K562 (cell line): ENCODE results near the gene ZDHHC14. TPM values are rescaled to one million over a fixed set of nuclear protein-coding genes. Genes with fewer than 3 reads are reported as not detected.

Source experiments
- BDP1 ChIP-seq: IDR thresholded peaks from 3 replicates; pipeline ENCODE4 v1.6.1; 2011; ENCODE audit not compliant: insufficient read length, insufficient read depth
- CBFA2T3 ChIP-seq: fragments of 450-650 bp; IDR thresholded peaks from 2 replicates; pipeline ENCODE4 v1.6.1; 2017
- GATA2 ChIP-seq: sonication (generic); formaldehyde crosslinking; IDR thresholded peaks from 2 replicates; pipeline ENCODE4 v1.4.0; 2020; ENCODE audit warnings: mild to moderate bottlenecking, missing genetic modification reagents
- MCM2 ChIP-seq: fragments of 450-650 bp; IDR thresholded peaks from 2 replicates; pipeline ENCODE4 v1.6.1; 2017; ENCODE audit warnings: low read depth, mild to moderate bottlenecking
- NFYB ChIP-seq: IDR thresholded peaks from 2 replicates; pipeline ENCODE4 v1.6.1; 2011; ENCODE audit warnings: mild to moderate bottlenecking, moderate library complexity; ENCODE audit not compliant: insufficient read length; ENCODE audit errors: extremely low read depth
- SAFB ChIP-seq: fragments of 200-400 bp; formaldehyde crosslinking; IDR thresholded peaks from 2 replicates; pipeline ENCODE4 v1.6.1; 2017; ENCODE audit warnings: low read depth, low read length, borderline replicate concordance
- SETDB1 ChIP-seq: IDR thresholded peaks from one replicate; pipeline ENCODE4 v1.6.1; 2012; ENCODE audit warnings: low read length, control low read depth, inconsistent platforms
- ZFP1 ChIP-seq: fragments of 450-650 bp; formaldehyde crosslinking; IDR thresholded peaks from 2 replicates; pipeline ENCODE4 v1.4.0; 2020; ENCODE audit warnings: mild to moderate bottlenecking, mixed read lengths
- ZNF175 ChIP-seq: fragments of 200-800 bp; sonication (Bioruptor generic); IDR thresholded peaks from 2 replicates; pipeline ENCODE4 v1.6.1; 2016; ENCODE audit warnings: low read depth, mild to moderate bottlenecking, missing genetic modification characterization, missing compliant biosample characterization
- ZNF384 ChIP-seq: IDR thresholded peaks from 2 replicates; pipeline ENCODE4 v1.6.1; 2012; ENCODE audit warnings: low read depth, low read length, improper control_type of control experiment
- ZNF586 ChIP-seq: fragments of 450-650 bp; formaldehyde crosslinking; conservative IDR thresholded peaks from 2 replicates; pipeline ENCODE4 v1.4.0; 2020; ENCODE audit warnings: mild to moderate bottlenecking, moderate library complexity
- polyA plus RNA-seq, 8 experiments: library from polyadenylated mRNA; depleted of rRNA in 4 of 8; stranded (reverse) in 5 of 8; unstranded in 3 of 8; fragments of >200 nt; fragmentation: Nextera tagmentation in 2 of 8; fragmentation: Illumina TruSeq in 1 of 8; extraction: Ambion mirVana in 2 of 8; extraction: Trizol in 1 of 8; gene quantifications; 2 replicates each; pipeline versions ENCODE4 v1.2.1 to v1.2.3, GENCODE V29; 2011 to 2014; ENCODE audit warnings: inconsistent platforms in 1 of 8, missing spikeins in 1 of 8
- total RNA-seq, 7 experiments: library from RNA; depleted of rRNA in 6 of 7; stranded (reverse); fragments of >200 nt in 6 of 7; fragmentation: Illumina TruSeq in 2 of 7; extraction: Trizol in 2 of 7; gene quantifications; 2 replicates each; pipeline versions ENCODE4 v1.2.1 to v1.2.3, GENCODE V29; 2011 to 2021; ENCODE audit warnings: low replicate concordance in 1 of 7
- TF ChIP-seq, protein P1 (sequence below): fragments of 250-450 bp; sonication (Bioruptor Pico); IDR thresholded peaks from 2 replicates; pipeline ENCODE4 v1.5.1; 2021; ENCODE audit warnings: mild to moderate bottlenecking
- TF ChIP-seq, protein P2 (sequence below): fragments of 250-450 bp; sonication (Bioruptor Pico); IDR thresholded peaks from 2 replicates; pipeline ENCODE4 v1.5.0; 2021; ENCODE audit warnings: mild to moderate bottlenecking, borderline replicate concordance
- TF ChIP-seq, protein P3 (sequence below): fragments of 200-800 bp; sonication (Bioruptor generic); IDR thresholded peaks from 2 replicates; pipeline ENCODE4 v1.6.1; 2017; ENCODE audit warnings: missing genetic modification characterization, missing compliant biosample characterization
- TF ChIP-seq, protein P4 (sequence below), 2 experiments: IDR thresholded peaks; 2 replicates each; pipeline ENCODE4 v1.6.1; 2012; ENCODE audit warnings: improper control_type of control experiment in 2 of 2, low read depth in 2 of 2, low read length in 2 of 2, borderline replicate concordance in 1 of 2
- TF ChIP-seq, protein P5 (sequence below): fragments of 250-450 bp; sonication (Bioruptor Pico); IDR thresholded peaks from 2 replicates; pipeline ENCODE4 v1.5.0; 2021

The ZDHHC14 gene
- total and polyA plus RNA-seq, 9 of the 15 experiments (the other 6 are each of a cell fraction or from before 2014, with no cell fraction given) = 0.92 to 23.1 (median 13.8) TPM

DNA sequence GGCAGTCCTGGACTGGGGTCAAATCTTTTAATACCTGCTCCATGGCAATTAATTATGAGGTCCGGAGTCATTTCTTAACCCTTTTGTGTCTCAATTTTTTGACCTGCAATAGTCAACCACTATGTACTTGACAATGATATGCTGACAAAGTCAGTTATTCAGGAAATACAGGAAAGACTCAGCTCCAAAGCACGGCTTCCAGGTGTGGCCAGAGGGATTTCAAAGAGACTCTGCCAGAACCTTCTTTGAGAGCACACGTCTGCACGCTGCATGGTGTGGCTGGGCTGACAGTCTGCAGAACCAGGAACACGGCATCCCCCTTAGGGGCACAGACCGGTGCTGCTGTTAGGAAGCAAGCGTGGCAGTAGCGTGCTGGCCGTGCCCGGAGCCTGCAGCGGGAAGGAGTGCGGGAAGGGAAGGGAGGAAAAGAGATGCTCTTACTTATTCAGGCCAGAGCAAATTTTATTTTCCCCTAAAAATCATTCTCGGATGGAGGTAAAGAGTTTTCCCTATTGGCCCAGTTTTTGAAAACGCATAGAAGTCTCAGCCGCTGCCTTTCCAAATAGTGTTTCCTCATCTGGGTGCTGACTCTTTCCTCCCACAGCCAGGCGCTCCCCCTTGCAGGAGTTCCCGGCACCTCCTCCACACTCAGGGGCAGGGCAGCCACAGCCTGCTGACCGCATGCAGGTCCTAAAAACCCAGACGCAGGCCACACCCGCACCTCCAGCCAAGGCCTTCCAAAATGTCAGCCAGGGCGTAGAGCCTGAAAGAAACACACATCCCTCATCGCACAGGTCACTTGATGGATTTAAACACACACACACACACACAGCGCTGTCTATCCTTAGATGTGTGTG is 254.6 kb downstream of the ZDHHC14 start (continued):
- TF ChIP-seq, protein P1, sequence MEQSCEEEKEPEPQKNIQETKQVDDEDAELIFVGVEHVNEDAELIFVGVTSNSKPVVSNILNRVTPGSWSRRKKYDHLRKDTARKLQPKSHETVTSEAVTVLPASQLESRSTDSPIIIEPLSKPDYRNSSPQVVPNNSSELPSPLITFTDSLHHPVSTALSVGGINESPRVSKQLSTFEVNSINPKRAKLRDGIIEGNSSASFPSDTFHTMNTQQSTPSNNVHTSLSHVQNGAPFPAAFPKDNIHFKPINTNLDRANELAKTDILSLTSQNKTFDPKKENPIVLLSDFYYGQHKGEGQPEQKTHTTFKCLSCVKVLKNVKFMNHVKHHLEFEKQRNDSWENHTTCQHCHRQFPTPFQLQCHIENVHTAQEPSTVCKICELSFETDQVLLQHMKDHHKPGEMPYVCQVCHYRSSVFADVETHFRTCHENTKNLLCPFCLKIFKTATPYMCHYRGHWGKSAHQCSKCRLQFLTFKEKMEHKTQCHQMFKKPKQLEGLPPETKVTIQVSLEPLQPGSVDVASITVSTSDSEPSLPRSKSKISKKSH (CRISPR knock-in tag) = no peak
- TF ChIP-seq ZNF175 = no peak
- TF ChIP-seq BDP1 = no peak
- TF ChIP-seq, protein P2, sequence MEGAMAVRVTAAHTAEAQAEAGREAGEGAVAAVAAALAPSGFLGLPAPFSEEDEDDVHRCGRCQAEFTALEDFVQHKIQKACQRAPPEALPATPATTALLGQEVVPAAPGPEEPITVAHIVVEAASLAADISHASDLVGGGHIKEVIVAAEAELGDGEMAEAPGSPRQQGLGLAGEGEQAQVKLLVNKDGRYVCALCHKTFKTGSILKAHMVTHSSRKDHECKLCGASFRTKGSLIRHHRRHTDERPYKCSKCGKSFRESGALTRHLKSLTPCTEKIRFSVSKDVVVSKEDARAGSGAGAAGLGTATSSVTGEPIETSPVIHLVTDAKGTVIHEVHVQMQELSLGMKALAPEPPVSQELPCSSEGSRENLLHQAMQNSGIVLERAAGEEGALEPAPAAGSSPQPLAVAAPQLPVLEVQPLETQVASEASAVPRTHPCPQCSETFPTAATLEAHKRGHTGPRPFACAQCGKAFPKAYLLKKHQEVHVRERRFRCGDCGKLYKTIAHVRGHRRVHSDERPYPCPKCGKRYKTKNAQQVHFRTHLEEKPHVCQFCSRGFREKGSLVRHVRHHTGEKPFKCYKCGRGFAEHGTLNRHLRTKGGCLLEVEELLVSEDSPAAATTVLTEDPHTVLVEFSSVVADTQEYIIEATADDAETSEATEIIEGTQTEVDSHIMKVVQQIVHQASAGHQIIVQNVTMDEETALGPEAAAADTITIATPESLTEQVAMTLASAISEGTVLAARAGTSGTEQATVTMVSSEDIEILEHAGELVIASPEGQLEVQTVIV (CRISPR knock-in tag) = no peak
- no peak for TF ChIP-seq MCM2
- no peak for TF ChIP-seq ZNF586
- TF ChIP-seq ZFP1 (CRISPR knock-in tag) = no peak
- no peak for TF ChIP-seq SAFB
- TF ChIP-seq, protein P3, sequence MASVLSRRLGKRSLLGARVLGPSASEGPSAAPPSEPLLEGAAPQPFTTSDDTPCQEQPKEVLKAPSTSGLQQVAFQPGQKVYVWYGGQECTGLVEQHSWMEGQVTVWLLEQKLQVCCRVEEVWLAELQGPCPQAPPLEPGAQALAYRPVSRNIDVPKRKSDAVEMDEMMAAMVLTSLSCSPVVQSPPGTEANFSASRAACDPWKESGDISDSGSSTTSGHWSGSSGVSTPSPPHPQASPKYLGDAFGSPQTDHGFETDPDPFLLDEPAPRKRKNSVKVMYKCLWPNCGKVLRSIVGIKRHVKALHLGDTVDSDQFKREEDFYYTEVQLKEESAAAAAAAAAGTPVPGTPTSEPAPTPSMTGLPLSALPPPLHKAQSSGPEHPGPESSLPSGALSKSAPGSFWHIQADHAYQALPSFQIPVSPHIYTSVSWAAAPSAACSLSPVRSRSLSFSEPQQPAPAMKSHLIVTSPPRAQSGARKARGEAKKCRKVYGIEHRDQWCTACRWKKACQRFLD (CRISPR knock-in tag) = no peak
- no peak for TF ChIP-seq CBFA2T3
- TF ChIP-seq ZNF384 = no peak
- no peak for TF ChIP-seq NFYB
- TF ChIP-seq GATA2 (CRISPR knock-in tag) = no peak
- TF ChIP-seq, protein P4, sequence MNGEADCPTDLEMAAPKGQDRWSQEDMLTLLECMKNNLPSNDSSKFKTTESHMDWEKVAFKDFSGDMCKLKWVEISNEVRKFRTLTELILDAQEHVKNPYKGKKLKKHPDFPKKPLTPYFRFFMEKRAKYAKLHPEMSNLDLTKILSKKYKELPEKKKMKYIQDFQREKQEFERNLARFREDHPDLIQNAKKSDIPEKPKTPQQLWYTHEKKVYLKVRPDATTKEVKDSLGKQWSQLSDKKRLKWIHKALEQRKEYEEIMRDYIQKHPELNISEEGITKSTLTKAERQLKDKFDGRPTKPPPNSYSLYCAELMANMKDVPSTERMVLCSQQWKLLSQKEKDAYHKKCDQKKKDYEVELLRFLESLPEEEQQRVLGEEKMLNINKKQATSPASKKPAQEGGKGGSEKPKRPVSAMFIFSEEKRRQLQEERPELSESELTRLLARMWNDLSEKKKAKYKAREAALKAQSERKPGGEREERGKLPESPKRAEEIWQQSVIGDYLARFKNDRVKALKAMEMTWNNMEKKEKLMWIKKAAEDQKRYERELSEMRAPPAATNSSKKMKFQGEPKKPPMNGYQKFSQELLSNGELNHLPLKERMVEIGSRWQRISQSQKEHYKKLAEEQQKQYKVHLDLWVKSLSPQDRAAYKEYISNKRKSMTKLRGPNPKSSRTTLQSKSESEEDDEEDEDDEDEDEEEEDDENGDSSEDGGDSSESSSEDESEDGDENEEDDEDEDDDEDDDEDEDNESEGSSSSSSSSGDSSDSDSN (IDR thresholded peaks at IDR 0.05; ENCODE audit: borderline replicate concordance in 1 of 2, low read depth in 2 of 2, low read length in 2 of 2) = peak in 1 of 2 experiments; percentile 55; a peak in 1 of 4 replicates
- TF ChIP-seq, protein P5, sequence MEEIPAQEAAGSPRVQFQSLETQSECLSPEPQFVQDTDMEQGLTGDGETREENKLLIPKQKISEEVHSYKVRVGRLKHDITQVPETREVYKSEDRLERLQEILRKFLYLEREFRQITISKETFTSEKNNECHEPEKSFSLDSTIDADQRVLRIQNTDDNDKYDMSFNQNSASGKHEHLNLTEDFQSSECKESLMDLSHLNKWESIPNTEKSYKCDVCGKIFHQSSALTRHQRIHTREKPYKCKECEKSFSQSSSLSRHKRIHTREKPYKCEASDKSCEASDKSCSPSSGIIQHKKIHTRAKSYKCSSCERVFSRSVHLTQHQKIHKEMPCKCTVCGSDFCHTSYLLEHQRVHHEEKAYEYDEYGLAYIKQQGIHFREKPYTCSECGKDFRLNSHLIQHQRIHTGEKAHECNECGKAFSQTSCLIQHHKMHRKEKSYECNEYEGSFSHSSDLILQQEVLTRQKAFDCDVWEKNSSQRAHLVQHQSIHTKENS (CRISPR knock-in tag) = no peak
- no peak for TF ChIP-seq SETDB1
